HG03521 (cell line): Measurements from ENCODE around the gene FZD2.
"Not testable (repeated sequence)": the region's sequence is repeated elsewhere in the genome, so short reads cannot be mapped to it uniquely, and the experiment has no call there.

ENCODE experiments used
- ATAC-seq: cut with Tn5 transposase; IDR thresholded peaks from one replicate; pipeline ENCODE4 v1.9.1; 2021; ENCODE audit warnings: mild to moderate bottlenecking, moderate library complexity; ENCODE audit not compliant: unreplicated experiment

The FZD2 gene

GRCh38 chr17:44546671-44547606 is 10.3 kb upstream of the FZD2 start:
- ATAC-seq, result no peak

GRCh38 chr17:44547625-44548267 is 9.5 kb upstream of the FZD2 start:
- no peak for ATAC-seq

- no peak for ATAC-seq
These were observed 8.7 kb upstream of the FZD2 start for GRCh38 chr17:44548376-44549230.

- ATAC-seq, result no peak
These were observed 7.6 kb upstream of the FZD2 start for GRCh38 chr17:44549686-44550085.

- no peak for ATAC-seq
These were observed 4.9 kb upstream of the FZD2 start for GRCh38 chr17:44552361-44552760.

GRCh38 chr17:44555099-44555498 is 2.2 kb upstream of the FZD2 start:
- no peak for ATAC-seq

GRCh38 chr17:44556166-44556831 is 985 bp upstream of the FZD2 start:
- no peak for ATAC-seq

- ATAC-seq, result no peak
These were observed 484 bp downstream of the FZD2 start for GRCh38 chr17:44557651-44558285.

GRCh38 chr17:44558334-44558709 is 1.0 kb downstream of the FZD2 start:
- ATAC-seq, result no peak

- no peak for ATAC-seq
These were observed 1.7 kb downstream of the FZD2 start for GRCh38 chr17:44558710-44559633.

- ATAC-seq, result no peak
These were observed 2.6 kb downstream of the FZD2 start for GRCh38 chr17:44559634-44560554.

- ATAC-seq, result no peak
These were observed 3.9 kb downstream of the FZD2 start for GRCh38 chr17:44561237-44561623.

- no peak for ATAC-seq
These were observed 7.1 kb downstream of the FZD2 start for GRCh38 chr17:44564429-44564828.

GRCh38 chr17:44565866-44566443 is 8.7 kb downstream of the FZD2 start:
- no peak for ATAC-seq

GRCh38 chr17:44568311-44568944 is 11.1 kb downstream of the FZD2 start:
- not testable (repeated sequence) for ATAC-seq

GRCh38 chr17:44568945-44569858 is 11.9 kb downstream of the FZD2 start:
- no peak for ATAC-seq
